HepG2 (cell line): ENCODE results near the gene MFF. TPM values are rescaled to one million over a fixed set of nuclear protein-coding genes. Genes with fewer than 3 reads are reported as not detected.

Experiments
- ATAC-seq: fragments of 200-7000 bp; cut with Tn5 transposase; 3 replicates; pipeline ENCODE4 v1.9.1; 2020; ENCODE audit warnings: mild to moderate bottlenecking, moderate library complexity
- BruUV-seq: library from RNA; stranded (reverse); fragments of 400-500 nt; replicated peaks from 2 replicates; lab custom pipeline; 2021; lab: Mats Ljungman, UMichigan
- CTCF ChIA-PET: fragments of 300-600 bp; formaldehyde crosslinking; extraction: SDS; loops from one replicate; lab custom pipeline; 2021; ENCODE audit warnings: low total read pairs, inconsistent platforms, low intra/inter-chr PET ratio; lab: Yijun Ruan, JAX
- POLR2A ChIA-PET: fragments of 350-600 bp; sonication (Branson Sonifier 250); formaldehyde crosslinking; loops from one replicate; lab custom pipeline; 2020; ENCODE audit warnings: antibody characterized with exemption, inconsistent platforms; lab: Yijun Ruan, JAX
- DNase-seq: peaks from one replicate; pipeline ENCODE4 v3.0.0-alpha.2; 2015; ENCODE audit warnings: low spot score
- FAIRE-seq: peaks from 3 replicates; lab custom pipeline; 2011; peaks lifted over from hg19 to GRCh38; lab: Jason Lieb, UNC
- H2AFZ ChIP-seq: one replicate; pipeline ENCODE4 v1.6.1; 2011; ENCODE audit warnings: low read length, inconsistent platforms
- H3K27ac ChIP-seq: fragments of 300-600 bp; 3 replicates; pipeline ENCODE4 v1.8.0; 2011; ENCODE audit warnings: mixed run types, mild to moderate bottlenecking, mixed read lengths, low read length, inconsistent platforms; ENCODE audit not compliant: insufficient read depth; ENCODE audit errors: extremely low read length
- H3K27me3 ChIP-seq, 2 experiments: fragments of 200-600 bp in 1 of 2; 2 replicates in 1 of 2; 3 replicates in 1 of 2; pipeline versions ENCODE4 v1.6.0 to v1.8.0; 2011; ENCODE audit warnings: low read length in 2 of 2, mild to moderate bottlenecking in 2 of 2, moderate library complexity in 2 of 2, inconsistent platforms in 1 of 2; ENCODE audit not compliant: insufficient read depth in 2 of 2, control insufficient read depth in 1 of 2
- H3K36me3 ChIP-seq, 2 experiments: fragments of 200-600 bp in 1 of 2; replicated peaks in 1 of 2; 2 replicates in 1 of 2; 3 replicates in 1 of 2; pipeline versions ENCODE4 v1.5.1 to v1.8.0; 2011; ENCODE audit warnings: low read length in 2 of 2, inconsistent platforms in 1 of 2; ENCODE audit not compliant: insufficient read depth in 2 of 2, control insufficient read depth in 1 of 2
- H3K4me1 ChIP-seq: 2 replicates; pipeline ENCODE4 v1.5.1; 2012; ENCODE audit warnings: low read length, inconsistent platforms; ENCODE audit not compliant: insufficient read depth
- H3K4me2 ChIP-seq: 2 replicates; pipeline ENCODE4 v1.6.0; 2011; ENCODE audit warnings: low read depth, low read length, inconsistent platforms
- H3K4me3 ChIP-seq, 3 experiments: fragments of 200-600 bp in 1 of 3; sonication (generic), shearing (Covaris generic) in 1 of 3; replicated peaks in 1 of 3; 2 replicates each; pipeline ENCODE4 v1.5.1; 2011 to 2016; ENCODE audit warnings: low read length in 3 of 3, inconsistent platforms in 2 of 3, low read depth in 2 of 3, mild to moderate bottlenecking in 2 of 3, control low read depth in 1 of 3, mixed read lengths in 1 of 3; ENCODE audit not compliant: insufficient read depth in 1 of 3
- H3K79me2 ChIP-seq: one replicate; pipeline ENCODE4 v1.6.1; 2011; ENCODE audit warnings: low read length, inconsistent platforms; ENCODE audit not compliant: insufficient read depth
- H3K9ac ChIP-seq: 2 replicates; pipeline ENCODE4 v1.6.0; 2011; ENCODE audit warnings: mild to moderate bottlenecking, low read depth, low read length, inconsistent platforms; ENCODE audit not compliant: insufficient read depth
- H3K9me3 ChIP-seq: 2 replicates; pipeline ENCODE4 v1.5.1; 2012; ENCODE audit warnings: mild to moderate bottlenecking, low read length
- H4K20me1 ChIP-seq: 2 replicates; pipeline ENCODE4 v1.6.0; 2011; ENCODE audit warnings: inconsistent platforms, mild to moderate bottlenecking, low read length, moderate library complexity; ENCODE audit not compliant: insufficient read depth
- CCDC6 ChIP-seq: sonication (generic); formaldehyde crosslinking; IDR thresholded peaks from 2 replicates; pipeline ENCODE4 v1.8.1; 2022; ENCODE audit warnings: mild to moderate bottlenecking, missing genetic modification reagents, moderate library complexity
- FOXA3 ChIP-seq: IDR thresholded peaks from 2 replicates; pipeline ENCODE4 v1.6.1; 2016; ENCODE audit warnings: missing genetic modification reagents, missing compliant biosample characterization
- GABPB1 ChIP-seq: IDR thresholded peaks from 2 replicates; pipeline ENCODE4 v1.6.1; 2016; ENCODE audit warnings: mild to moderate bottlenecking, missing genetic modification reagents, moderate library complexity, missing compliant biosample characterization
- HNF4G ChIP-seq, 2 experiments: sonication (generic) in 1 of 2; formaldehyde crosslinking in 1 of 2; IDR thresholded peaks; 2 replicates each; pipeline versions ENCODE4 v1.4.0 to v1.6.1; 2011 to 2020; ENCODE audit warnings: borderline replicate concordance in 2 of 2, low read depth in 2 of 2, mild to moderate bottlenecking in 2 of 2, low read length in 1 of 2, missing genetic modification reagents in 1 of 2, moderate library complexity in 1 of 2
- MYC ChIP-seq: sonication (generic); formaldehyde crosslinking; IDR thresholded peaks from 2 replicates; pipeline ENCODE4 v1.9.0; 2021; ENCODE audit warnings: missing genetic modification reagents, borderline replicate concordance
- SOX13 ChIP-seq, 3 experiments: fragments of 450-650 bp in 1 of 3; sonication (generic) in 1 of 3; formaldehyde crosslinking in 1 of 3; IDR thresholded peaks in 2 of 3; conservative IDR thresholded peaks in 1 of 3; 2 replicates each; pipeline versions ENCODE4 v1.5.0 to v1.6.1; 2016 to 2020; ENCODE audit warnings: antibody characterized with exemption in 1 of 3, mild to moderate bottlenecking in 1 of 3, missing compliant biosample characterization in 1 of 3, missing genetic modification reagents in 1 of 3, moderate library complexity in 1 of 3
- ZNF33A ChIP-seq: sonication (generic); formaldehyde crosslinking; IDR thresholded peaks from 2 replicates; pipeline ENCODE4 v1.5.1; 2020; ENCODE audit warnings: missing genetic modification reagents, mild to moderate bottlenecking, moderate library complexity, borderline replicate concordance
- ZNF552 ChIP-seq: sonication (generic); formaldehyde crosslinking; IDR thresholded peaks from 2 replicates; pipeline ENCODE4 v1.9.0; 2022; ENCODE audit warnings: missing genetic modification reagents, mild to moderate bottlenecking, borderline replicate concordance
- ZNF749 ChIP-seq: sonication (generic); formaldehyde crosslinking; IDR thresholded peaks from 2 replicates; pipeline ENCODE4 v1.8.0; 2022; ENCODE audit warnings: mild to moderate bottlenecking, missing genetic modification reagents, moderate library complexity, borderline replicate concordance
- ZNF773 ChIP-seq: sonication (generic); formaldehyde crosslinking; IDR thresholded peaks from 2 replicates; pipeline ENCODE4 v1.4.0; 2020; ENCODE audit warnings: missing genetic modification reagents, borderline replicate concordance
- WGBS: methylation state at CpG from one replicate; pipeline ENCODE4 v1.1.6; 2017; ENCODE audit warnings: low lambda C conversion rate; 5-methylcytosine and 5-hydroxymethylcytosine counted together
- in situ Hi-C: cut with HindIII; loops from 2 replicates; pipeline ENCODE4 v1.10.0; 2017; ENCODE audit warnings: low pct_unique_long_range_greater_than_20kb; ENCODE audit not compliant: extremely low pct_ligation_motif_present
- intact Hi-C: fragments of 100-400 bp; cut with micrococcal nuclease; formaldehyde crosslinking; loops from one replicate; pipeline ENCODE4 v1.10.0; 2022; ENCODE audit not compliant: unreplicated experiment
- polyA plus RNA-seq, 8 experiments: library from polyadenylated mRNA; depleted of rRNA in 3 of 8; stranded (reverse) in 7 of 8; unstranded in 1 of 8; fragments of >200 nt; fragmentation: Illumina TruSeq in 4 of 8; extraction: Trizol in 4 of 8; gene quantifications; 2 replicates each; pipeline versions ENCODE4 v1.2.1 to v1.2.3, GENCODE V29; 2011 to 2016; ENCODE audit warnings: low read depth in 4 of 8, missing spikeins in 1 of 8, mixed read lengths in 1 of 8; ENCODE audit not compliant: insufficient read depth in 1 of 8
- total RNA-seq, 5 experiments: library from RNA; depleted of rRNA; stranded (reverse); fragments of >200 nt; fragmentation: Illumina TruSeq; extraction: Trizol; gene quantifications; 2 replicates each; pipeline ENCODE4 v1.2.3, GENCODE V29; 2016; ENCODE audit warnings: low read depth in 1 of 5
- TF ChIP-seq, protein P1 (sequence below): sonication (generic); formaldehyde crosslinking; IDR thresholded peaks from 2 replicates; pipeline ENCODE4 v1.9.0; 2021; ENCODE audit warnings: missing genetic modification reagents, mild to moderate bottlenecking, borderline replicate concordance
- TF ChIP-seq, protein P2 (sequence below): sonication (generic); formaldehyde crosslinking; IDR thresholded peaks from 2 replicates; pipeline ENCODE4 v1.4.0; 2020; ENCODE audit warnings: low read depth, missing genetic modification reagents
- TF ChIP-seq, protein P3 (sequence below): sonication (generic); formaldehyde crosslinking; IDR thresholded peaks from 2 replicates; pipeline ENCODE4 v1.5.1; 2020; ENCODE audit warnings: missing genetic modification reagents, mild to moderate bottlenecking, borderline replicate concordance

MFF gene
- total and polyA plus RNA-seq, 2 of the 13 experiments (the other 11 are each of a cell fraction or from before 2014, with no cell fraction given) = 81.9 to 156 TPM

GRCh38 chr2:227312579-227312978 is 12.5 kb upstream of the MFF start:
- intact Hi-C loops = loop anchor here (2.0 to 5.0 kb wide), 2 partner anchors 14 to 75 kb away; no protein-coding TSS in a partner anchor
- ChIA-PET CTCF (no interaction called here), POLR2A (interaction anchor here (1.9 kb wide), 1 partner anchor 12 kb away, joined by 9 read pairs; the partner anchor contains the start of gene MFF)
- H3K9ac ChIP-seq = peak overlapping the region; percentile 63
- peak; percentile 66 for DNase-seq
- peak overlapping the region; percentile 84 for H3K4me2 ChIP-seq
- H3K4me3 ChIP-seq = peak overlapping the region in 2 of 3 experiments; percentile 54 to 58; a peak in 3 of 6 replicates
- peak overlapping the region; percentile 81 for H3K27ac ChIP-seq
- no peaks in the 10 kb centered on the region for H3K27me3 ChIP-seq
- H3K79me2 ChIP-seq = no peaks in the 10 kb centered on the region
- H2AFZ ChIP-seq = no peak overlapping the region
- WGBS = 13% methylated on average over 2 of the region's 2 CpGs
- in situ Hi-C loops = no loop called here
- H3K4me1 ChIP-seq = peaks cover 56% of the 10 kb centered on the region
- no peaks in the 10 kb centered on the region for H3K36me3 ChIP-seq
- FAIRE-seq = no peak
- ATAC-seq = peak; percentile 53
- BruUV-seq = no TSS peak
- no peaks in the 10 kb centered on the region for H3K9me3 ChIP-seq
- no peaks in the 10 kb centered on the region for H4K20me1 ChIP-seq
- TF ChIP-seq SOX13 (IDR thresholded peaks at IDR 0.05) (no peak), SOX13 (CRISPR knock-in tag; conservative IDR thresholded peaks at IDR 0.05 in 1 of 2, IDR thresholded peaks at IDR 0.05 in 1 of 2) (peak in 1 of 2 experiments; percentile 8; a peak in 1 of 4 replicates), GABPB1 (CRISPR knock-in tag) (no peak), MYC (no peak), HNF4G (IDR thresholded peaks at IDR 0.05; ENCODE audit: borderline replicate concordance, low read depth, low read length) (0 out of 2 replicates have a peak, but pooled peaks have one; percentile 14), HNF4G (CRISPR knock-in tag; IDR thresholded peaks at IDR 0.05; ENCODE audit: borderline replicate concordance, low read depth) (no peak), FOXA3 (CRISPR knock-in tag) (no peak), CCDC6 (no peak), ZNF33A (CRISPR knock-in tag) (no peak), ZNF552 (no peak), ZNF773 (CRISPR knock-in tag) (no peak), ZNF749 (CRISPR knock-in tag) (no peak)
- TF ChIP-seq, protein P1, sequence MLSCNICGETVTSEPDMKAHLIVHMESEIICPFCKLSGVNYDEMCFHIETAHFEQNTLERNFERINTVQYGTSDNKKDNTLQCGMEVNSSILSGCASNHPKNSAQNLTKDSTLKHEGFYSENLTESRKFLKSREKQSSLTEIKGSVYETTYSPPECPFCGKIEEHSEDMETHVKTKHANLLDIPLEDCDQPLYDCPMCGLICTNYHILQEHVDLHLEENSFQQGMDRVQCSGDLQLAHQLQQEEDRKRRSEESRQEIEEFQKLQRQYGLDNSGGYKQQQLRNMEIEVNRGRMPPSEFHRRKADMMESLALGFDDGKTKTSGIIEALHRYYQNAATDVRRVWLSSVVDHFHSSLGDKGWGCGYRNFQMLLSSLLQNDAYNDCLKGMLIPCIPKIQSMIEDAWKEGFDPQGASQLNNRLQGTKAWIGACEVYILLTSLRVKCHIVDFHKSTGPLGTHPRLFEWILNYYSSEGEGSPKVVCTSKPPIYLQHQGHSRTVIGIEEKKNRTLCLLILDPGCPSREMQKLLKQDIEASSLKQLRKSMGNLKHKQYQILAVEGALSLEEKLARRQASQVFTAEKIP (CRISPR knock-in tag) = no peak
- TF ChIP-seq, protein P2, sequence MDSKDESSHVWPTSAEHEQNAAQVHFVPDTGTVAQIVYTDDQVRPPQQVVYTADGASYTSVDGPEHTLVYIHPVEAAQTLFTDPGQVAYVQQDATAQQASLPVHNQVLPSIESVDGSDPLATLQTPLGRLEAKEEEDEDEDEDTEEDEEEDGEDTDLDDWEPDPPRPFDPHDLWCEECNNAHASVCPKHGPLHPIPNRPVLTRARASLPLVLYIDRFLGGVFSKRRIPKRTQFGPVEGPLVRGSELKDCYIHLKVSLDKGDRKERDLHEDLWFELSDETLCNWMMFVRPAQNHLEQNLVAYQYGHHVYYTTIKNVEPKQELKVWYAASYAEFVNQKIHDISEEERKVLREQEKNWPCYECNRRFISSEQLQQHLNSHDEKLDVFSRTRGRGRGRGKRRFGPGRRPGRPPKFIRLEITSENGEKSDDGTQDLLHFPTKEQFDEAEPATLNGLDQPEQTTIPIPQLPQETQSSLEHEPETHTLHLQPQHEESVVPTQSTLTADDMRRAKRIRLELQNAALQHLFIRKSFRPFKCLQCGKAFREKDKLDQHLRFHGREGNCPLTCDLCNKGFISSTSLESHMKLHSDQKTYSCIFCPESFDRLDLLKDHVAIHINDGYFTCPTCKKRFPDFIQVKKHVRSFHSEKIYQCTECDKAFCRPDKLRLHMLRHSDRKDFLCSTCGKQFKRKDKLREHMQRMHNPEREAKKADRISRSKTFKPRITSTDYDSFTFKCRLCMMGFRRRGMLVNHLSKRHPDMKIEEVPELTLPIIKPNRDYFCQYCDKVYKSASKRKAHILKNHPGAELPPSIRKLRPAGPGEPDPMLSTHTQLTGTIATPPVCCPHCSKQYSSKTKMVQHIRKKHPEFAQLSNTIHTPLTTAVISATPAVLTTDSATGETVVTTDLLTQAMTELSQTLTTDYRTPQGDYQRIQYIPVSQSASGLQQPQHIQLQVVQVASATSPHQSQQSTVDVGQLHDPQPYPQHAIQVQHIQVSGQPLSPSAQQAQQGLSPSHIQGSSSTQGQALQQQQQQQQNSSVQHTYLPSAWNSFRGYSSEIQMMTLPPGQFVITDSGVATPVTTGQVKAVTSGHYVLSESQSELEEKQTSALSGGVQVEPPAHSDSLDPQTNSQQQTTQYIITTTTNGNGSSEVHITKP (CRISPR knock-in tag) = no peak
- TF ChIP-seq, protein P3, sequence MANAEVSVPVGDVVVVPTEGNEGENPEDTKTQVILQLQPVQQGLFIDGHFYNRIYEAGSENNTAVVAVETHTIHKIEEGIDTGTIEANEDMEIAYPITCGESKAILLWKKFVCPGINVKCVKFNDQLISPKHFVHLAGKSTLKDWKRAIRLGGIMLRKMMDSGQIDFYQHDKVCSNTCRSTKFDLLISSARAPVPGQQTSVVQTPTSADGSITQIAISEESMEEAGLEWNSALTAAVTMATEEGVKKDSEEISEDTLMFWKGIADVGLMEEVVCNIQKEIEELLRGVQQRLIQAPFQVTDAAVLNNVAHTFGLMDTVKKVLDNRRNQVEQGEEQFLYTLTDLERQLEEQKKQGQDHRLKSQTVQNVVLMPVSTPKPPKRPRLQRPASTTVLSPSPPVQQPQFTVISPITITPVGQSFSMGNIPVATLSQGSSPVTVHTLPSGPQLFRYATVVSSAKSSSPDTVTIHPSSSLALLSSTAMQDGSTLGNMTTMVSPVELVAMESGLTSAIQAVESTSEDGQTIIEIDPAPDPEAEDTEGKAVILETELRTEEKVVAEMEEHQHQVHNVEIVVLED (CRISPR knock-in tag) = no peak
